ENCODE results near the gene APOBEC3H. TPM values are rescaled to one million over a fixed set of nuclear protein-coding genes. Genes with fewer than 3 reads are reported as not detected.

The APOBEC3H gene
- total and polyA plus RNA-seq, 8 donors: 0.23 to 1.3 (median 0.61) TPM; not detected in 4

- peaks cover 7 to 24% of the 10 kb centered on the region in 2 donors for H3K4me1 ChIP-seq
- no peaks in the 10 kb centered on the region for H3K36me3 ChIP-seq
- ATAC-seq (no peak), DNase-seq (peak in 1 of 4 donors; percentile 25)
- no peaks in the 10 kb centered on the region for H3K9me3 ChIP-seq
- H3K27me3 ChIP-seq: no peaks in the 10 kb centered on the region
- intact Hi-C loops (cut with DNase I): no loop called here
- no peak overlapping the region for H3K27ac ChIP-seq
- no peak overlapping the region for H3K4me3 ChIP-seq
- no peak for TF ChIP-seq CTCF (IDR thresholded peaks at IDR 0.05)
Measured at GRCh38 chr22:39101226-39101625, 4.2 kb downstream of the APOBEC3H start.

- DNase-seq: no peak
- no peaks in the 10 kb centered on the region for H3K9me3 ChIP-seq
- TF ChIP-seq CTCF (IDR thresholded peaks at IDR 0.05): no peak
- H3K27me3 ChIP-seq: no peaks in the 10 kb centered on the region
- intact Hi-C loops (cut with DNase I): no loop called here
- no peaks in the 10 kb centered on the region for H3K36me3 ChIP-seq
- no peak overlapping the region for H3K27ac ChIP-seq
- H3K4me3 ChIP-seq: no peak overlapping the region
- peaks cover 0 to 8% of the 10 kb centered on the region in 2 donors for H3K4me1 ChIP-seq
- ATAC-seq: no peak
Measured at GRCh38 chr22:39103431-39103830, 6.4 kb downstream of the APOBEC3H start.

- no peak for TF ChIP-seq CTCF (IDR thresholded peaks at IDR 0.05)
- DNase-seq (no peak), ATAC-seq (no peak)
- Histone ChIP-seq H3K27ac (no peak overlapping the region), H3K27me3 (no peaks in the 10 kb centered on the region), H3K9me3 (no peaks in the 10 kb centered on the region), H3K4me3 (no peak overlapping the region), H3K36me3 (no peaks in the 10 kb centered on the region), H3K4me1 (no peaks in the 10 kb centered on the region)
- intact Hi-C loops (cut with DNase I): no loop called here
Measured at GRCh38 chr22:39106326-39106725, 9.3 kb downstream of the APOBEC3H start.

- H3K36me3 ChIP-seq: no peaks in the 10 kb centered on the region
- no peak overlapping the region for H3K4me3 ChIP-seq
- intact Hi-C loops (cut with DNase I): no loop called here
- H3K4me1 ChIP-seq: no peaks in the 10 kb centered on the region
- ATAC-seq (no peak), DNase-seq (no peak)
- TF ChIP-seq CTCF (IDR thresholded peaks at IDR 0.05): no peak
- H3K9me3 ChIP-seq: no peaks in the 10 kb centered on the region
- no peak overlapping the region for H3K27ac ChIP-seq
- peaks cover 0 to 7% of the 10 kb centered on the region in 2 donors for H3K27me3 ChIP-seq
Measured at GRCh38 chr22:39108487-39108886, 11.4 kb downstream of the APOBEC3H start.

GRCh38 chr22:39109361-39109760 is 12.3 kb downstream of the APOBEC3H start:
- intact Hi-C loops (cut with DNase I): no loop called here
- H3K27ac ChIP-seq: no peak overlapping the region
- no peak overlapping the region for H3K4me3 ChIP-seq
- peaks cover 0 to 15% of the 10 kb centered on the region in 2 donors for H3K27me3 ChIP-seq
- no peaks in the 10 kb centered on the region for H3K9me3 ChIP-seq
- no peak for TF ChIP-seq CTCF (IDR thresholded peaks at IDR 0.05)
- H3K36me3 ChIP-seq: no peaks in the 10 kb centered on the region
- no peaks in the 10 kb centered on the region for H3K4me1 ChIP-seq
- ATAC-seq: no peak
- DNase-seq: no peak

Measured in left lung (tissue), 10 donors.